Stimulated activated CD4-positive, alpha-beta T cell treated with anti-CD3 and anti-CD28 coated beads, Interleukin-4, amount 100 ng/mL, for 24 hours (primary cell): ENCODE measurements around the gene FXYD3.

ENCODE experiments used
- DNase-seq: peaks from one replicate; pipeline ENCODE4 v3.0.0-alpha.2; 2020

FXYD3 gene, protein sequence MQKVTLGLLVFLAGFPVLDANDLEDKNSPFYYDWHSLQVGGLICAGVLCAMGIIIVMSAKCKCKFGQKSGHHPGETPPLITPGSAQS

DNA sequence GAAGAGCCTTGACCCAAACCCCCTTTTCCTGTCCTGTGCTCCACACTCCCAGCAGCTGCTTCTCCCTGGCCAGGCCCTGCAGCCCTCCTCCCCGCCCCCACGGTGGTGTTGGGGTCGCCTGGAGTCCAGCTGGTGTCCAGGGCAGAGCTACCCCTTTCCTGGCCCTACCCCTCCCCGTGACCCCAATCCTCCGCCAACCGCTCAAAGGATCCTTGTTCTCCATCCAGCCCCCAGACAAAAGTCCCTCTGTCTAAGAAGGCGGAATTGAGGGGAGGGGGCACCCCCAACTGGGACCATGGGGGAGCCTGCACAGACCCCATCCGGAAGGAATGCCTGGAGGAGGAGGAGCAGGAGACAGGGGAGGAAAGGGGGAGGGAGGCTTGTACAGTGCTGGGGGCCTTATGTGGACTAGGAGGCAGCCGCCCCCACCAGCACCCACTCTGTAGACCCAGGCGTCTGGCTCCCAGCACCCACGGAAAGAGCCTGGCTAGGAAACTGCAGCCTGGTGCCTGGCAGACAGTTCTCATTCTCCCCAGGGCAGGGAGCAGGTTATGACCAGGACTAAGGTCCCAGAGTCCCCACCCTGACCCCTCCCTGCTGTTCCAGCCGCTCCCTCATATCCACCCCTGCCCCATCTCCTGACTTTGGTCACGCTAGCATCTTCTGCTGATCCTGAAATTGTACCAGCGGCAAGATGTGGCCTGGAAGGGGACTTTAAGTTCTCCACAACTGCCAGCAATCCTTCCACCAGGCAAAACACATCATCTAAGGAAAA, at the start of gene FXYD3:
TSS of gene FXYD3 (plus strand) at position 647 of the 775 bp plus-strand sequence. CDS start 3,554 bp downstream, outside the sequence.
- no peak for DNase-seq

DNA sequence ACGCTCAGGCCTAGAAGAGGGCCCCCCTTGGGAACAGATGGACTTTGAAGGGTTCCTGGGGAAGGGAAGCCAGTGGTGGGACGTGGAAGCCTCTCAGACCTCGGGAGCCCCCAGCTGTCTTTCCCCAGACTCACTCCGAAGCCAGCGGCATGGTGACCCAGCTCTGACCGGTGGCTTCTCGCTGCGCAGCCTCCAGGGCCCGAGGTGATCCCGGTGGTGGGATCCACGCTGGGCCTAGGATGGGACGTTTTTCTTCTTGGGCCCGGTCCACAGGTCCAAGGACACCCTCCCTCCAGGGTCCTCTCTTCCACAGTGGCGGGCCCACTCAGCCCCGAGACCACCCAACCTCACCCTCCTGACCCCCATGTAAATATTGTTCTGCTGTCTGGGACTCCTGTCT, 49.5 kb upstream of the FXYD3 start:
- no peak for DNase-seq

DNA sequence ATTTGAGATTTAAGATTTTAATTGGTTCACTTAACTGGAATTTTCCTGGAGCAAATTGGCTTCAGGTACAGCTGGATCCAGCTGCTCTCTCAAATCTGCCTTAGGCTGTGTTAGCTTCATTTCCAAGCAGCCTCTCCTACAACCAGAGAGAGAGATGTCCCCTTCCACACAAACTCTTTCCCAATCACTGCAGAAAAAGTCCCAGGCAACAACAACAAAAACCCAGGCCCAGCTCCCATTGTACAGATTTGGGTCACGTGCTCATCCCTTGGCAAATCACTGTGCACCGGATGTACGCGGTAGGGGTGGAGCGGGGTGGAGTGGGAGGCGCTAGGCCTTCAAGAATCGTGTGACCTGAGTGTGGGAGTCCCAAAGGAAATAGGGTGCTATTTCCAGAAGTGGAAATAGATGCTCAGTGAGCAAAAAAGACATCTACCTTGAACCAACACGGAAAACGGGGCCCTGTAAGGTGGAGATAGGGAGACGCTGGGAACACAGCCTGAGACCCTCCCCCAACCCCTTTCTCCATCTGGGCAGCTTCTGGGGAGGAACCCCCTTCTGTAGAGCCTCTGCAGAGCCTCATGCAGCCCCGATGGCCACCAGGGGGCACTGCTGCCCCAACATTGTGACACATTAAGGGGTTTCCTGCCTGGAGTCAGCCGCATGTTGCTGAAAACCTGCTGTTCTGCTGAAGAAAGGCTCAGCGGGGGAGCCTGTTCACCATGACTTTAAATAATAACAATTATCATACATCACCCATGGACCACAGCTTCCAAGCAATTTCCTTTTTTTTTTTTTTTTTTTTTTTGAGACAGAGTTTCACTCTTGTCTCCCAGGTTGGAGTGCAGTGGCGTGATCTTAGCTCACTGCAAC, 48.7 kb upstream of the FXYD3 start:
- DNase-seq = peak; percentile 92

DNA sequence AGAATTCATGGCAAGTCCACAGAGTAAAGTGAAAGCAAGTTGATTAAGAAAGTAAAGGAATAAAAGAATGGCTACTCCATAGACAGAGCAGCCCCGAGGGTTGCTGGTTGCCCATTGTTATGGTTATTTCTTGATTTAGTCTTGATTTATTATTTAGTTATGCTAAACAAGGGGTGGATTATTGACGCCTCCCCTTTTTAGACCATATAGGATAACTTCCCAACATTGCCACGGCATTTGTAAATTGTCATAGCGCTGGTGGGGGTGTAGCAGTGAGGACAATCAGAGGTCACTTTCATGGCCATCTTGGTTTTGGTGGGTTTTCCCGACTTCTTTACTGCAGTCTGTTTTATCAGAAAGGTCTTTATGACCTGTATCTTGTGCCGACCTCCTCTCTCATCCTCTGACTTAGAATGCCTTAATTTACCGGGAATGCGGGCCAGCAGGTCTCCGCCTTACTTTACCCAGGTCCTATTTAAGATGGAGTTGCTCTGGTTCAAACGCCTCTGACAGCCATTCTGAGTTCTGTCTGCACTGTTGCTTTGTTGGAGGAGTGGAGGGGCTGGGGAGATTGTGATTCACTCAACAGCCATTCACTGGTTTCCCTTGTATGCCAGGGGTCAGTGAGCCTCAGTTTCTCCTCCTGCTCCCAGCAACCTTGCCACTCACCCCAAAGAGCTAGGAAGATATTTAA, 46.5 kb upstream of the FXYD3 start:
- DNase-seq = no peak

DNA sequence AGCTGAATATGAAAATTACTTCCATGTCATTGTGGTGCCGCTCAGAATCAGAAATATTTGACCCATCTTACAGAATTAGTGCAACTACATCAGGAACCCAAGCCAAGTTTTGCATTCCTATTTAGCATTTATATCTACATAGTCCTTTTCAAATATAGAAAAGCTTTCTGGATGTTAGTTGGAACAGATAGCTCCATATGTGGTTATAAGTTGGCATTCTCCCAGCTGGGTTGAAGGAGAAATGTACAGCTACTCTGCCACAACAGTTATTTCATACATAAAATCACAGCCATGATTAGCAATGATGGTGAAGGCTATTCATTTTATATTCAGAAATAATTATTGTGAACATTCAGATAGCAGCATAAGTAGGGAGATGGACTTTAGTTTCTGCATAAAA, 45.9 kb upstream of the FXYD3 start:
- DNase-seq = no peak

DNA sequence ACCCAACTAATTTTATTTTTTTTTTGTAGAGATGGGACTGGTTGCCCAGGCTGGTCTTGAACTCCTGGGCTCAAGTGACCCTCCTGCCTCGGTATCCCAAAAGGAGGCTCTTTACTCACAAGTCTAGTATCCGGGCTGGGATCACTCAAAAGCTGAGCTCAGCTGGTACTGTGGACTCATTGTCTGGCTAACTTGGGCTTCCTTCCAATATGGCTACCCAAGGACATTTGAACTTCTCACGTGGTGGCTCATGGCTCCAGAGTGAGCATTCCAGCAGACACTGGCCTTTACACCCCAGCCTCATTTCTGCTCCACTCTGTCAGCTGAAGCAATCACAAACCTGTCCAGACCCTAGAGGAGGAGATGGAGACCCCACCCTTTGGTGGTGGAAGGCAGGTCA, 45.2 kb upstream of the FXYD3 start:
- DNase-seq = no peak

DNA sequence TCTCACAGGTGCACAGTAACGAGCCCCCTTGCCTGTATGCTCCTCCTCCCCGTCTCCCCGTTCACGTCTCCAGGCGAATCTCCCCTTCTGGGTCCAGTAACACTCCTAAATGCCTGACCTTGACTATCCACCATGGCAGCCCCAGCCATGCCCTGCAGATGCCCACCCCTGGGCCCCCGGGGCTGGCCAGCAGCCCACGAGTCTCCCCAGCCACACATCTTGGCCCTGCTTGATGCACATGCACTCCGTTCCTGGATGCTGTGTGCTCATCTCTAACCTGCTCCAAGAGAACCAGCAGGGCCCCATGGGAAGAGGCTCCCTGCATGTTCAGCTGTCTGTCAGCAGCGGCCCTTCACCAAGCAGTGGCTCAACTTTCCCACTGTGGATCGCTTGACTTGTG, 42.1 kb upstream of the FXYD3 start:
- no peak for DNase-seq

DNA sequence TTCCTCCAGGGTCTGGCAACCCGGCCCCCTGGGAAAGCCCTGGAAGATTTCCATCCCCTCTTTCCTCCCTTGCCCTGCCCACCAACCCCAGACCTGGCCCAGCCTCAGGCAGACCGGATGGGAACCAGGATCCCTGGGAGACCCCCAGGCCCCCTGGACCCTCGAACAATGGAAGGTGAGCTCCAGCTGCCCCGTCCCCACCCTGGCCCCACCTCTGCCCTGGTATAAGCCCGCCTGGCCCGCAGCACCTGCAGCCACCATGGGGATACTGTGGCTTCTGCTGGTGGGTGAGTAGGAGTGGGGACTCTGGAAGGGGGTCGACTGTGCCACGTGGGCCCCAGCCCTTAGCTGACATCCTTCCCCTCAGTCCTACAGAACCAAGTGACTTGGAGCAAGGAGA, 41.7 kb upstream of the FXYD3 start:
- no peak for DNase-seq

DNA sequence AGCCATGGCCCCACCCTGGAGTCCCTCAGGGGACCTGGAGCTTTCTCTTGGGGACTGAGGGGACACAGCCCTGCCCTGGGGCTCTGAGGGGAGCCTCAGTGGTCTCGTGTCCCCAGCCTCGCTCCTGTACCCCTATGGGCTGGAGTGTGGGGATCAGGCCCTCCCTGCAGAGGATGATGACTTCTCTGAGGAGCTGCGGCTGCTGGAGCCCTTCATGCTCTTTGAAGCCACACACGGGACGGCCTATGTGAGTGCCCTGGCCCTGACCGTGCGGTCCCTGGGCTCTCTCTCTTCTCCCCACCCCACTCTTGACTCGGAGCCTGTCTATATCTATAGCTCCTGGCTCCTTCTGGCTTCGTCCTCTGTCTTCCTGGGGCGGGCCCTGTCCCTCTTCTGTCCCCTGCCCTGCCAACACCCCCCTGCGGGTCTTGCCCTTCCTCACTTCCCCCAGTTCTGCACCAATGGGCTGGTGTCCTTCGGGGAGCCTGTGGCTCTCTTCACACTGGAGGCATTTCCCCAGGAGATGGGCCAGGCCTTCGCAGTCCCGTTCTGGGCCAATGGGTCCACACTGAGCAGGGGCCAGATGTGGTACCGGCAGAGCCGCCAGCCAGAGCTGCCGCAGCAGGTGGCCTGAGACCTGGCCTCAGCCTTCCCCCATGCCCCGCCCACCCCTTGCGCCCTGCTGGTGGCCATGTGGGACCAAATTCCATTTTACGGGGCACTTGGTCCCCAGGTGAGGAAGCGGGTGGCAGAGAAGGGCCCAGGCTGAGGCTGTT, 41.0 kb upstream of the FXYD3 start:
- no peak for DNase-seq

DNA sequence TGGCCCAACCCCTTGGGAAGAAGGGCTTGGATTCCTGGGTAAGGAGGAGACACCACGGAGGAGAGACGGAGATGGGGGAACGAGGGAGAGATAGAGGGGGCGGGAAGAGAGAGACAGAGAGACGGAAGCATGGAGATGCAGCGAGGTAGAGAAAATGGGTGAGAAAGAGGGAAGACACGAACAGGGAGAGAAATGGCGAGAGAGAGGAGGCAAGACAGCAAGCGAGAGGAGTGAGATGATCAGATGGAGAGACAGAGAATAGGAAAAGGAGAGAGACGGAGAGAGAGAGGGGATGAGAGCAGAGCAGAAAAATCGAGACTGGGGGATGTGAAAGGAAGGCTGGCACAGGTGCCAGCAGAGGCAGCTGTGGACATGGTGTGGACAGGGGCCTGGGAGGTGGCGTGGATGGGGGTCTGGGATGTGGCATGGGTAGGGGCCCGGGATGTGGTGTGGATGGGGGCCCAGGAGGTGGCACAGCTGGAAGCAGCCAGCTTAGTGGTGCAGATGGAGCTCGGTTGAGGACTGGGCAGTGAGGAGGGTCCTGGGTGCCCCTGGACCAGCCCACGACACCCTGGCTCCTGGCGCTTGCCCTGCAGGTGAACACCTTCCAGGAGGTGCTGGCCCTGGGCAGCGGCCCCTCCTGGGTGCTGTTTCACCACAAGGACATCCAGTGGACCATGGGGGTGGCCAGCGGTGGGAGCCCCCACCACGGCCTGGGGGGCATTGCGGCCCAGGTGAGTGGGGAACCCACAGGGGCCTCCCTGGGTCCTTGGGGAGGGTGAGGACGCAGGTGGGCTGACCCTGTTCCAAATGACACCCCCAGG, 40.2 kb upstream of the FXYD3 start:
- DNase-seq = no peak

DNA sequence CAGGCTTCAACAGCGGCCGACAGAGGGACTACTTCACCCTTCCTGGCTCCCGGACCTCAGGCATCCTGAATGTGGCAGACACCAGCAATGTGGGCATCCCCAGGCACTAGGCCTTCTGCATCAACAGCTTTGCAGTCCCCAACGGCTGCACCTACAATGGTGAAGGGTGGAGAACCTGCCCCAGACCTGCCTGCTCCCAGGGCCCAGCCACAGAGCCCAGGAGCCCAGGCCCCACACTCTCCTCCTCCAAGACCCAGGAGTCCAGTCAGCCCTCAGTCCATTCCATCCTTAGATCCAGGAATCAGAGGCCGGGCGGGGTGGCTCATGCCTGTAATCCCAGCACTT, 39.6 kb upstream of the FXYD3 start:
- DNase-seq = no peak

DNA sequence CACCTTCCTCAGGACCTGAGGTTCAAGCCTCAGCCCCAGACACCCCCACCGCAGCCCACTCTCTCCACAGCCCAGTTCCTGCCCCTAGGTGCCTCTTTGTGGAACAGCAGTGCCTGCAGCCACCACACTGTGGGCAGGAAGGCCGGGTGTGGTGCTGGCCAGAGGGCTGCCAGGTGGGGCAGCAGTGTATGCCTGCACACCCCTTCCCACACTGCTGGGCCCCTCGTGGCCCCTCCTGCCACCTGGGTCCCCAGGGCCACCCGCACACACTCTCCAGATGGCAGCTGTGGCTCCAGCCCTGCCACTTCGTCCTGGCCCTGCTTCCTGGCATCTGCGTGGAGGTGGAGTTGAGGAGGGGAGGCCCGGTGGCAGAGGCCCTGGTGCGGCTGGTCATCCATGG, 39.0 kb upstream of the FXYD3 start:
- DNase-seq = no peak

DNA sequence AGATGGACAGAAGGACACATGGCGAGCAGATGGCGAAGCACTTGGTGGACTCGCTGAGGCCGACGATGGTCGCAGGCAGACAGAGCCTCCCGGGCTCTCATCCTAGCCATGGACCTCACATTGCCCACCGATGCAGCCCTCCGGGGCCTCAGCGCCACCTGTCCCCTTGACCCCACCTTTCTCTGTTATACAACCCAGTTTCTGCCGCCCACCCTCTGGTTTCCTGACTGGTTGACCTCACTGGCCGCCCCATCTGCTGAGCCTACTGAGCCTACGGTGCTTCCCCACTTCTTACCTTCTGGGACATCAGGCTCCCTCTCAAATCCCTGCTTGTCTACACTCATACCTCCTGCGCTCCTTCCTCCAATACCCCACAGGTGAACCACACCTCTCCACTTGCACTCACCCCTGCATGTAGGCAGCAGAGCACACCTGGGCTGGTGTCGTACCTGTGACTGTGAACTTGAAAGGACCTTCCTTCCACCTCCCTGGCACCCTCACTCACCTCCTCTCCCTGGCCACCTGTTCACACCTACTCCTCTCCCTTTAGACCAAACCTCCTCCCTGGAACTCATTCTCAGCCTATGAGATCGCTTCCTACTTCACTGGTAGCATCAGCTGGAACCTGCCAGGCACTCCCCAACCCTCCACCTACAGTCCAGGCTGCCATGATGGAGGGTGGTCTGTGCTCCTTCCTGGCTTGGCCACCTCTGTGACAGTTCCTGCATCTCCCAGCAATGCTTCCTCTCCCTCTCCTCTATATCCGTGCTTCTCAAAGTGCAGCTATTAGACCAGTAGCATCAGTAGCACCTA, 38.0 kb upstream of the FXYD3 start:
- DNase-seq = no peak

DNA sequence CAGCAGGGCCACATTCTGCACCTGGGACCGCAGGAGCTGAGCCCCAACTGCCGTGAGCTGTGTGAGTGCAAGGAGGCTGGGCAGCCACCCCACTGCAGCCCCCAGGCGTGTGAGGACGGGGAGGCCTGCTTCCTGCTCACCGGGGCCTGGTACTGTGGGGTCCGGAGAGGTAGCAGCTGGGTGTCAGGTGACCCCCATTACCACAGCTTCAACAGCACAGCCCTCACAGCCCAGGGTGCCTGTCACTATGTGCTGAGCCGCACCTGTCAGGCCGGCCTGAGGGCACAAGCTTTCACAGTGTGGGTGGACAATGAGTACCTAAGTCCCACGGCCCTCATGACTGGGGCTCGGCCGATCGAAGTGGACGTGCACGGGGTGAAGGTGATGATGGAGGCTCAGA, 35.8 kb upstream of the FXYD3 start:
- no peak for DNase-seq

DNA sequence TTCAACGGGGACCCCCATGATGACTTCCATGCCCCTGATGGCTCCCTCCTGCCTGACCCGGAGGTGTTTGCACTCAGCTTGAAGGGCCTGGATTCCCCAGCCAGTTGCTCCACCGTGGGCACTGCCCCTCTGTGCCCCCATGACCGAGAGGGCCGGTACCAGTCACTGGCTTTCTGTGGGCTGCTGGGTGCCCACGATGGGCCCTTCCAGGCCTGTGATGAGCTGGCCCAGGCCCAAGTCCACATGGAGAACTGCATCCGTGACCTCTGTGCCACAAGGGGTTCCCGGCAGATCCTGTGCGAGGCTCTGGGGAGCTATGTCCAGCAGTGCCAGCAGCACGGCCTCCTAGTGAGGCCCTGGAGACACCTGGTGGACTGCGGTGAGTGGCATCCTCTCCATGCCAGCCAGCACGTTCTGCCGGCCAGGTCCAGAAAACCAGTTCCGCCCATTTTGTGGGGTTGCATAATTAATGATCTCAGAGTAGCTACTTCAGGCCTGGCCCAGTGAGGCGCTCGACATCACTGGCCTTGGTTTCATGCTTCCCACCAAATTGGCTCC, 34.9 kb upstream of the FXYD3 start:
- DNase-seq = no peak

DNA sequence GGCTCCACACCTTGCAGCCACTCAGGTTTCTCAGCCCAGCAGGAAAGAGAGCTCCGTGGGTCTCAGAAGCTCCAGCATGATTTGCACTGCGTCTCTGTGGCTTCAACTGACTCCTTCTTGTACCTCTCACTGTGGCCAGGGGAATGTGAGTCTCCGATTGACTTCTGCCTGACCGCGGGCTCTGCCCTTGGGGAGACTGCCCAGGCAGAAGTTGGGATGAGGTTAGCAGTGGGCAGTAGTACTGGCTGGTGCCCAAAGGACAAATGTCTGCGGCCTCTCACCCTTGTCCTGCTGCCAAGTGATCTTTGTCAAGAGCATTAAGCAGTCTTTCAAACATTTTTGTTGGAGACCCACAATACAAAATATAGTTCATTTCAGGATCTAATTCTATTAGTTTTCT, 34.4 kb upstream of the FXYD3 start:
- DNase-seq = no peak

DNA sequence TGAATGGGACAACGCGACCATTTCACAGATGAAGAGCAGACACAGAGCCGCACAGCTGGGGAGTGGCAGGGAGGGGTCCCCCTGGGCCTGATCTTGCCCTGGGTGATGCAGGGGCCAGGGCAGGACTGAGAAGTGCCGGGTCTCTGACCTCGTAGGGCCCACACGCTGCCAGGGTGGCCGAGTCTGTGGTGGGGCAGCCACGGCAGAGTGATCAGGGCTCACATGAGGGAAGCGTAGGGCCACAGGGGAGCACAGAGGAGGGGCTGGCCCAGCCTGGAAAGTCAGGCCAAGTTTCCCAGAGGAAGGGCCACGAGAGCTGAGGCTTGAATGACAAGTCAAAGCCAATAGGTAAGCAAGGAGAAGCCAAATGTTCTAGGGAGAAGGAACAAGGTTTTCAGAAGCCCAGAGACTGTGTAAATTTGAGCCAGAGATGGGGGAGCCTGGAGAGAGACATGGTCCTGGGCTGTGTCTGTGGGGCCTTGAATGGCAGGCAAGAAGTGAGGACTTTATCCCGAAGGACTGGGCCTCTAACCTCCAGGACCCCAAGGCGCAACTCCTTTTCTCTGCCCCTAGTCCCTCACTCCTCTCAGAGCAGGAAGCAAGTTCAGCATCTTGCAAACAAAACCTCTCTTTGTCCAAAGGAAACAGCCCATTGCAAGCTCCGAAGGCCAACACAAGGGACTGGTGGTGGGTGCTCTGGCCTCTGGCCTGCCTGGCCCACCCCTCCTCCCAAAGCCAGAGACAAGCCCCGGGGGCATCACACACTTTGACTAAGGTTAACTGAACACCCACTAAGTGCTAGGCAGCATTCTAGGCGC, 31.7 kb upstream of the FXYD3 start:
- no peak for DNase-seq

DNA sequence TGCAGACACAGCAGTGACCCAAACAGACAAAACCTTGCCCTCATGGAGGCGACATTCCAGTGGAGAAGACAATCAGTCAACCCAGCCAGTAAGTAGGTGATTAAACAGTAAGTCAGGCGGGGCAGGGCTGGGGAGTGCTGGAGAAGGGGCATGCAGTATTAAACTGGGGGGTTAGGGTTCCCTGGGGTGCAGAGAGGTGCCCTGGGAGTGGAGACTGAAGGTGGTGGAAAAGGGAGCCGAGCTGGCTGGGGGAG, 31.2 kb upstream of the FXYD3 start:
- DNase-seq = no peak

DNA sequence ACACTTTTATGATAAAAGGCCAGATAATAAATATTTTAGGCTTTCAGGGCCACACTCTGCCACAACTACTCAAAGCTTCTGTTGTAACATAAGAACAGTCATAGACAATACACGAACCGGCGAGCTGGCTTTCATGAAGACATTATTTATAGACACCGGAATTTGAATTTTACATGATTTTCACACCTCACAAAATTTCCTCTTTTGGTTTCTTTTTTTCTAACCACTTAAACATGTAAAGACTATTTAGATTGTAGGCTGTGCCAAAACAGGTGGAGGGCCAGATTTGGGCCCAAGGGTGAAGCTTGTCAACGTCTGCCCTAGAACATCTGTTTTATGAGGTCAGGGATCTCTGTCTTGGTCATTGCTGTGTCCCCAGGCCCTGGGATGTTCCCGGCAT, 29.7 kb upstream of the FXYD3 start:
- no peak for DNase-seq

DNA sequence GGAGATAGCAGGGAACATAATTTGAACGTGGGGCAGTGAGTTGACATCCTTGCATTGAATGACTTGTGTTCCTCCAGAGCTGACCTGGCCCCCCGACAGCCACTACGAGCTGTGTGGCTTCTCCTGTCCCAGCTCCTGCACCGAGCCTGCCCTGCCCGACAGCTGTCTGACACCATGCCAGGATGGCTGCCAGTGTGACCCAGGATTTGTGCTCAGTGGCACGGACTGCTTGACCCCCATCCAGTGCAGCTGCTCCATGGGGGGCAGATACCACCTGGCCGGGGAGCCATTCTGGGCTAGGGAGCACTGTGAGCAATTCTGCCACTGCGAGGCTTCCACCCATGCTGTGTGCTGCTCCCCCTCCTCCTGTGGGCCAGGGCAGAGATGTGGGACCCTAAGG, 29.2 kb upstream of the FXYD3 start:
- DNase-seq = no peak
